ENCODE results near the gene SP6.

Gene SP6

DNA sequence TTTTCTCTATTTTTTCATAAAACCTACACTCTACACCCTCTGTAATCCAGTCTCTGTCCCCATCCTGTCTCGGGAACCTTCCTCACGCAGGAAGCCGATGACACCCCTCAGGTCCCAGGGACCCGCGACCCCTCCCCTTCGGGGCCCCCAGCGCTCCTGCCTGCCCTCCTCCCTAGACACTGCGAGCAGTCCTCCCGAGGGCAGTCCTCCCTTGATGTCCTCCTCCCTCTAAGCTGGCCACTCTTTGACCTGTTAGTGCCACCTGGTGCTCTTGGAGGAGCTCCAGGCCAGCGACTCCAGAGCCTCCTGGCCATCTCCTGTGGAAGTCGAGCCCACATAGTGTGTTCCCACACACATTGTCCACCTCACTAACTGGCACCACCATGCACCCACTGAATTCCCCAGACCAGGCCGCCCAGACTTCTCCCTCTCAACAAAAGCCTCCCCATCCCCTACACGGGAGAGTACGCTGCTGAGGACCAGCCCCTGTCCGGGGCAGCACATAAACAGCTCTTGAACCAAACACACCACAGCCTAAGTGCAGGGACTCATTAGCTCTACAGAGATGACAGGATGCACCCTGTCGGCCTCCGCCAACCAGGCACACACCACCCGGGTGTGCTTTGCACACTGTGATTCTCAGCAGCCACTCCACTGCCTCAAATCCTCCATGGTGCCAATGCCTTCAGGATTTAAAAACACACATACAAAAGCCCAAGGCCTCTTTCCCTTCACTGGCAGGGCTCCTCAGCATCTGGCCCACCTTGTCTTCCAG, 38.6 kb downstream of the SP6 start:
- DNase-seq (ENCODE audit: low spot score) = no peak

DNA sequence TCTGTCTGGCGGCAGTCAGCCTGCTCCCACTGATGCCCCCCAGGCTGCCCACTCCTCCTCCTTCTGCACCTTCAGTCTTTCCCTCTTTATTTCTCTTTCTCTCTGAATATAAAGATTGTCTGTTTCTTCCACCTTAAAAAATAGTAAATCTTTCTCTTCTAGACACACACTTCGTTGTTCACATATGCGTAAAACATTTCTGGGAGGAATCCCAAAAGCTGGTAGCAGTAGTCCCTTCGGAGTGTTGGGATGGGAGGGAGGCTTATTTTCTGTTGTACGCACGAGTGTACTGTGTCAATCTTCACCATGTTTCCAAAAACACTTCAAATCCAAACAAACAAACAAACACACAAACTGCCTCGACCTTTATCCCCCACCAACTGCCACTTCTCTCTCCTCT, 39.3 kb downstream of the SP6 start:
- no peak for DNase-seq (ENCODE audit: low spot score)

DNA sequence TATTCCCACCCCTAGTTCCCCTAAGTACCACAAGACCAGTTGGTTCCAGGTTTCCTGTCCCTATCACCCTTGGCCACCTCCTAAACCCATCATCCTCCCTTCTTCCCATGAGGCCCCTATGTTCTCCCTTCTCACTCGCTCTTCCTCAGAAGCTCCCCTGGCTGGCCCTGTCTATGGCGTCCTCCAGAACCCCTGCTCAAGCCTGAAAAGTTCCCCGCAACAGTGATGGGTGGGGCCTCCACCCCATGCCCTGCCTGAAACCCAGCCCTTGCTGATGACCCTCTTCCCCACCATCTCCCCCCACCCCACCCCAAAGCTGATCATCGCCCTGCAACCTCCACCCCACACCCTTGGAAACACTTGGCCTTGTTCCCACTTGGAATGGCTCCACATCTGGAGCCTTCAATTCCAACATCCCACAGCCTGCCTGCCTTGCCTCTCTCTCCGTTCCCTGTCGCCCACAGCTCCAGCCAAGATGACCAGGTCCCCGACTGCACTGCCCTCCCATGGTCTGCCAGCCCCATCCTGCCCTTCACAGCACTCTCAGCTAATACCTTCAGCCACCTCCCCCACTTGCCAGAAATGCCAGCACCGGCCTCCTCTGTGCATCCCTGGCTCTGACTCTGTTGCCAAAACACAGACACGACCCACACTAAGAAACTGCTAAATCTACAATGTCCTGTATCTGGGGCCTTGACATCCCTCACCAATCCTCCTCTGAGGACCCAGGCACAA, 39.9 kb downstream of the SP6 start:
- DNase-seq (ENCODE audit: low spot score) = no peak

DNA sequence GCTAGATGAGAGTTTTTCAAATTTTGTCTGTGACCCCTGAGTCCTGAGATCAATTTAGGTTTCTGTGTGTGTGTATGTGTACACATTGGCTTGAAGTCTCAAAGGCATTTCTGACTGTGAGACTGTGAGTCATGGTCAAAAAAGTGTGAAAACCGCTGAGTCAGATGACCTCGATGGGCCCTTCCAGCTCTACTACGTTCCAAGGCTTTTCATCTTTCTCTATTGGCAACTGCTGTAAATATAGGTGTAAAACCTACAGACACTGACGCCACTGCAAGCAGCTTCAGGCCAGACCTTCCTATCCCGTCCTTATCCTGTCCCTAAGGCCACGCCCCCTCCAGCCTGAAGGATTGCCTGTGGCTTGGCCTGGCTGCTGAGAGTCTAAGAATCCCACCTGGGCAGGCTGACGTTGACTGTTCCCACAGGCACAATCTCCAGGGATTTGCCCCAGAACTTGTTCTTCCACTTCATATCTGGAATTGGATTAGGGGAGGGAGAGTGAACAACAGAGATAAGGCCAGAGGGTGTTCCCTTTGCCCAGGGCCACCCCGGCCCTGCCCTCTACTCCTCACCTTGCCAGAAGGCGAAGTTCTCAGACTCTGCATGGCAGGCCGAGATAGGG, 40.7 kb downstream of the SP6 start:
- no peak for DNase-seq (ENCODE audit: low spot score)

DNA sequence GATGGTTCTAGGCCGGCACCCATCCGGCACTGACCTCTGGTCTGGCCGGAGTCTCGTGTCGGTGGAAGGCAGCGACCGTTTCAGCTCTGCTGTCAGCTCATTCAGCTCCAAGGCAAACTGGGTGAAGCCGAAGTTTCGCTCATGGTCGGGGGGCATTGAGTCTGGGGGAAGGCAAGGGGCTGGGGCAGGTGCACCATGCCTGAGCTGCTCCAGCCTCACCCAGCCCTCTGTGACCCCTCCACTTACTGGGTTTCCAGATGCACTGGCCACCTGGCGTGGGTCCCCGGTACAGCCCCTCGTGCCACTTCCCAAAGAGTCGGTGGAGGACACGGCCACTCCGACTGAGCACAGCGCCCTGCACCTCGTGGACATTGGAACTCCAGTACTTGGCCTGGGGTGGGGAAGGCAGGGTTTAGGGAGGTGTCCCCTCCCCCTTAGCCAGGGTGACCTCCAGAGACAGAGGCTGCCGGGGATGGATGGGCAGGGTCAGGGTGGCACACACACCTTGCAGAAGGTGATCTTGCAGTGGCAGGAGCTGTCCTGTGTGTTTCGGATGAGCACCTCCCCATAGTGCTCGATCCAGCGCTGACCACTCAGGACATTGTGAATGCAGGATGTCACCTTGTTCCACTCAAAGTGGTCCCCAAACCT, 42.0 kb downstream of the SP6 start:
- DNase-seq (ENCODE audit: low spot score) = no peak

DNA sequence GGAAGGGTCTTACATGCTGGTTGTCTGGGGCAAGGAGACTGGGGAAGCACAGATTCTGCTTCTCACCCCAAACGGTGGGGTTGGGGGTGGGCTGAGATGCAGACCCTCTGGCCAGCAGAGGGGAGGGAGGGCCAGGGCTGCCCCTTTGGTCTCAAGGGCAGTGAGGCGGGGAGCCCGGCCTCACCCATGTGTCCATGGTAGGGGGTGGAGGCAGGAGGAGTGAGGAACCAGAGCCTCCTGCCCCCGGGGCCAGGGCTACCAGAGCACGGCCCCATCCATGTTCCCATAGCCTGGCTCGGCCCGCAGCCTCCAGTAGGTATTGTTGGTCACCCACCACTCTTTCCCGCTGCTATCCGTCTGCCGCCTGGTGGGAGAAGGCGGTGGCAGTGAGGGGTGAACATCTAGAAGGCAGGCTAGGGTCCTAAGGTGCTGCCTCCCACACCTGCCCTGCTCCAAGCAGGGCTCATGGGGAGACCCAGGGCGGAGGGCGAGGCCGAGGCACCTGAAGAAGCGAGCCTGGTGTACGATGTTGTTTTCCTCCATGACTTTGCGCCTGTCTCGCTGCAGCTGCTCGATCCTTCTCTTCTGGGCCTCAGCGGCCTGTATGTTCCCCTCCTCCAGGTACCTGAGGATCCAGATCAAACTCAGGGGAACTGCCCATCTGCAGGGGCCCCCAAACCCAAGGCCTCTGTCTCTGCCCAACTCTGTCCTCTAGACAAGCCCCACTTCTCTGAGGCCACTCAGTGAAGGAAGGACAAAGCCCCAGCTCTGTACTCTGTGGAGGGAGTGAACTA, 42.7 kb downstream of the SP6 start:
- no peak for DNase-seq (ENCODE audit: low spot score)

DNA sequence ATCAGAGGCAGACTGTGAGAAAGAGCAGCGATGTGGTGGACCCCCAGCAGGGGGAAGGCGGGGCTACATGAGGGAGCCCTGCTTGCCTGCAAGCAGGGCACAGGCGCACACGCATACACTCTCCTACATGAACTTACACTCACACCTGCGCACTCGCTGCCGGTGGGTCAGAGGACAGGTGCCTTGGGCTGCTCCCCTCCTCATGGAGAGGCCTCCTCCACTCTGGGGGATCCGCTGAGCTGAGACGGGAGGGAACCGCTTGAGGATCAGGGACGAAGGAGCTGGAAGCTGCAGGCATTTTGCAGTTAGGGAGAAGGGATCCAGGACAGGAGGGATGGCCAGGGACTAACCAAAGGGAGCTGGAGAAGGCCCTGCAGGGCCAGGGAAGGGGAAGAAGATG, 43.5 kb downstream of the SP6 start:
- DNase-seq (ENCODE audit: low spot score) = no peak

DNA sequence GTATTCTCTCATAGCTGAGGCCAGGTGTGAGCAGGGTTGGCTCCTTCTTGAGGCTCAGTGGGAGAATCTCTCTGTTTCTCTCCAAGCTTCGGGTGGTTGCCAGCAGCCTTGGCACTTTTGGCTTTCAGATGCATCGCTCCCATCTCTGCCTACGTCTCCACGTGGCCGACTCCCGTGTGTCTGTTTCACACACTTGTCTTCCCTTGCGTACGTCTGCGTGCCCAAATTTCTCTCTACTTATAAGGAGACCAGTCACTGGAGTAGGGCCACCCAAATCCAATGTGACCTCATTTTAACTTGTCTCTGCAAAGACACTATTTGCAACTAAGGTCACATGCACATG, 44.1 kb downstream of the SP6 start:
- DNase-seq (ENCODE audit: low spot score) = no peak

DNA sequence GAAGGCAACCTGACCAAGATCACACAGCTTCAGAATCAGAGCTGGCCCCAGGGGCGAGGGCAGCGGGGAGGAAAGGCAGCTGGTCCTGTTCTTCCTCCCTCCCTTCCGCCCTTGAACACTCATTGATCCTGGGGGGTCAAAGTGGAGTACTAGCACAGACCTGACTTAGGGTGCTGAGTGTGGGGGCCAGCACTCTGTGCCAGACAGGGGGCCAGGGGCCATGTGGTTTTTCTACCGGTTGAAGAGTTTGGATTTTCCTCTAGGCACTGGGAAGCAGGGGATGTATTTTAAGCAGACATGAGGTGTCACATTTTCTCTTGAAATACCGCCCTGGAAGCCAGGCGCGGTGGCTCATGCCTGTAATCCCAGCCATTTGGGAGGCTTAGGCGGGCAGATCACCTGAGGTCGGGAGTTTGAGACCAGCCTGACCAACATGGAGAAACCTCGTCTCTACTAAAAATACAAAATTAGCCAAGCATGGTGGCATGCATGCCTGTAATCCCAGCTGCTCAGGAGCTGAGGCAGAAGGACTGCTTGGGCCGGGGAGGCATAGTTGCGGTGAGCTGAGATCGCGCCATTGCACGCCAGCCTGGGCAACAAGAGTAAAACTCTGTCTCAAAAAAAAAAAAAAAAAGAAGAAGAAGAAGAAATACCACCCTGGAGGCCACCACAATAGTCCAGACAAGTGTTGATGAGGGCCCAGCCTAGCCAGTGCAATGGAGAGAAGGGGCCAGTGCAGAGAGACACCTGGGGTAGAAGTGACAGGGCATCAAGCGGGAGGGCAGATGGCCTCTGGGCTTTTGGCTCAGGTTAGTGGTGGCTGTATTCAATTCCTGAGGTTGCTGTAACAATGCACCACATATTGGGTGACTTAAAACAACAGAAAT, 44.7 kb downstream of the SP6 start:
- DNase-seq (ENCODE audit: low spot score) = no peak

DNA sequence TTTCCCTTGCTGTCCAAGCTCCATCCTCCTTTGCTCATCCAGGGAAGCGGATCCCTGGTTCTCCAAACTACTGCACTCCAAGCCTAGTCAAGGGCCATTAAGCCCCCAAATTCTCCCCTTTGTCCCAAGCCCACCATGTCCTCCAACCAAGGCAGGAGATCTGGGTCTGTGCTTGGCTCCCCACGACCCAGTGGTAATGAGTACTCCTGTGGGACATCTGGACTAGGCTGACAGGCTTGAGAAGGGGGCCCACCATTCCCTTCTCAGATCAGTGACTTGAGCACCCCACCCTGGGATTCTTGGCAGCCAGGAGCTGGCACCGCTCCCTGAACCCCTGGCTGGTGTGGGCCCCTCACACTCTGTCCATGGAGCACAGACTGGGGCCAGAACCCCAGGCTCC, 46.5 kb downstream of the SP6 start:
- no peak for DNase-seq (ENCODE audit: low spot score)

DNA sequence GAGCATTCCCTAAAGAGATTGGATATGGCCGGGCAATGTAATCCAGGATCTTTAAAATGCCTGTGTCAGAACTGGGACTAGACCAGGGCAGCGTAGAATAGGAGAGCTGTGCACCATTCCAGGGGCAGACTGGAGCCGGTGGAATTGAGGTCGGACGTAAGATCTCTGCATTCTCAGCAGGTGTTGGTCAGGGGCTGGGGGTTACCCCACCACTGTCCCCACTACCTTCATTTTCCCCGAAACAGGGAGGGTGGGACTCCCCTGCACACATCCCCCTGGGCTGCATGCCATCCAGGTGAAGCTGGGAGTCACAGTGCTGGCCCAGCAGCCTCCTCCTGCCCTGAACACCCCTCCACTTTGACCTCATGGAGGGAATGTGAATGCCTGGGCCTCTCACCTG, 47.2 kb downstream of the SP6 start:
- no peak for DNase-seq (ENCODE audit: low spot score)

DNA sequence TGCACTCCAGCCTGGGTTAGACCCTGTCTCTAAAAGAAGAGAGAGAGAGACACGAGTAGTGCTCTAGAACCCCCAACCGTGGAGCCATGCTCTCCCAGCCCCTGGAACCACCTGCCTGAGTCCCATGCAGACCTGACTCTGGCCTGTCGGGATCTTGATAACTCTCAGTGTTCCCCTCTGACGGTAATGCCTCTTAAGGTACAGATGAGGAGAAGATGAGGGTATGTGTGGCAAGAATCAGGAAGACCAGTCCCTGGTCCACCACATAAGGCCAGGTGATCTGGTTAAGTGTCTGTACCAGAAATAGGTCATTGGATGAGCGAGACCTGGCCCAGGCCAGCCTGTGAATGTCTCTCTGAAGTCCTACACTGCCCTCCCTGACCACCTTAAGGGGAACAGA, 47.8 kb downstream of the SP6 start:
- peak; percentile 1 for DNase-seq (ENCODE audit: low spot score)

DNA sequence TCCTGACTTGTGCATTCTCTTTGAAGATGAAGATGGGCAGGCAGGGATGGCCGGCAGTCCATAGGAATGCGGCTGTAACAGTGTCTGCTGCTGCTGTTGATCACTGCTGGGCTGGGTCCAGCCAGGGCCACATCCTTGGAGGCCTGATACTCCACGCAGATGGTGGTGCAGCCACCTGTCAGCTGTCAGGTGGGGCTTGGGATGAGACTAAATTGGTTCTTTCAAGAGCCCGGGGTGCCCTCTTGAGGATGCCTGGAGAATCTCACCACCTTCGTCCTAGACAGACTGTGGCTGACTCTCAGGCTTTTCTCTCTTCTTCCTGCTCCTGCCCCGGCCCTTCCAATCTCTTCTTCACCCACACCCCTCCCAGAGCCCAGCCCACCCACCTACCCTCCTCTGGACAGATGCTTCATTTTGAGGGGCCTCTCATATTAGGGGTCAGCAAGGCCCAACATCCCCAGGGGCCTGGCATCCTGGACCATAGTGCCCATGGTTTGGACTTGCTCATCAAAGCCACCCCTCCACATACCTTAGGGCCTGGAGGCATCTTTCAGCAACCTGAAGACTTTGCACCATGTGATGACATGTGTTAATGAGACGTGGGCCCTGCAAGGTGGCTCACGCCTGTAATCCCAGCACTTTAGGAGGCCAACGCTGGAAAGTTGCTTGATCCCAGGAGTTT, 48.5 kb downstream of the SP6 start:
- peak; percentile 51 for DNase-seq (ENCODE audit: low spot score)

DNA sequence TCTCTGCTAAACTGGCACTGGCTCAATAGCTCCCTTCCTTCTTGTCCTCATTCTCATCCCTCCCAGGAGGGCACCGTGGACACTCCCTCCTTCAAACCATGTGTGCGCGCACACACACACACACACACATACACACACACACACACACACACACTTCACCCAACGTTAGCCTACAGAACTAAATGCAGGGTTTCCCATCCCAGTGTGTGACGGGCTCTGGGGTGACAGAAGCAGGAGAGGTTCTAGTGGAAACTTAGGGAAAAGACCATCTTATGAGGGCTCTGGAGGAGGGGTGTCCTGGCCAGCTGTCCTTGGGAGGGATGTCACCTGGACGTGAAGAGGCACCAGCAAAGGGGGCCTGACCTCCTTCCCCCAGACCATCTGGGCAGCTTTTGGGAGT, 49.1 kb downstream of the SP6 start:
- no peak for DNase-seq (ENCODE audit: low spot score)

DNA sequence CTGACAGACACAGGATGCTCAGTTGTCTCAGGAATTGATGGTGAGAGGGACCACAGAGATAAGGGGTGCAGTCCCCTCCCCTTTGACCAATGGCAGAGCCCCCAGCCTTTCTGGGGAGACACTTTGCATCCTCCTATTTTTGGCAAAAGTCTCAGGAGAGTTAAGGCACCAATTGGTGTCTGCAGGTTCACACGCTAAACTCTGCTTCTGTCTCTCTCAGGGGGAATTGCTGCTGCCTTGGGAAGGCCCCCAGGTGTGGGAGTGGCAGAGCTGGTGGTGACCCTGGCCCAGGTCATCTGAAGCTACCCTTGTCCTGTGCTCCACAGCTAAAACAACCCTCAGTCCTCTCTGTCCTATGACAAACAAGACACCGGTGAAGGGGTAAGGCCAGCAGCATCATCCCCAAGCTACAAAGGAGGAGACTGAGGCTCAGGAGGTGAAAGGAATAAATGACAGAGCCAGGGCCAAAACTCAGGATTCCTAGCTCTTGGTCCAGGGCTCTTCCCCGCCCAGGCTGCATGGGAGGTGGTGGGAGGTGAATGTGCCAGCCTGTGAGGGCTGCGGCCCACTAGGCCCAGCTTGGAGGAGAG, 49.7 kb downstream of the SP6 start:
- DNase-seq (ENCODE audit: low spot score) = no peak

DNA sequence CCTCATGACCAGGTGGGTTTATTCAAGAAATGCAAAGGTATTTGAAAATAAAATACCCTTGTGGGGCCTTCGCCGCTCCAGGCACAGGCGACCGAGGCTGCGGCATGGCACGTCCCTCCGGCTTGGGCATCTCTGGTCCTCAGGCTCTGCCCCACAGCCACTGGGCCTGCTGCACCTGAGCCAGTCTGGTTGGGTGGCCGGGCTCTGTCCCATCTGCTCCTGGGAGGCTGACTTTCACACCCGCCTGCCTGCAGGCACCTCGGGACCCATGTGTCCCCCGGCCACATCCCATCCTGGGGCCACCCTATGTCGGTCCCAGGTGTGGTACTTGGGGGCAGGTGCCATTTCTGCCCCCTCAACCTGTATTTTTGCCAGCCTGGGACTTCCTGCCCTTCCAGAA, 50.3 kb downstream of the SP6 start:
- DNase-seq (ENCODE audit: low spot score) = no peak

DNA sequence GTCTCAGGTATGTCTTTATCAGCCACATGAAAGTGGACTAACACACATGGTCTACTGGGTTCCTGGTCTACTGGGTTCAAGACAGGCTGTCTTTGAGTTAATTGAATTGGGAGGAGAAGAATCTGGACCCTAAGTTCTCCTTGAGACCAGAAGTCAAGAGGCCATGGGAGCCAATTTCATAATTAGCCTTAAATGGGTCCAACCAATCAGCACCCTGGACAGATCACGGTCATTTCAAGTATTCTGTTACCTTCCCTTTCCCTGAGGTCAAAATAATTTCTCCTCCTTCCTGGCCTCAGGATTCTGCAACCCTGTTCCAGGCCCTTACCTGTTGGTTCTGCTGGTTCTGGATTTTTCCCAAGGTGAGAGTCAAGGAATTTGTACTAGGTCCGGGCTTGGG, 53.2 kb downstream of the SP6 start:
- no peak for DNase-seq (ENCODE audit: low spot score)
